ENCODE data around the gene MBNL1.

MBNL1 gene

GRCh38 chr3:152319831-152320617 lies 51.3 kb downstream of the MBNL1 start:
- no peak overlapping the region for H3K27ac ChIP-seq (ENCODE audit: extremely low read depth, low read depth, low read length)
- no peak overlapping the region for H3K4me3 ChIP-seq (ENCODE audit: low read depth, low read length)
- ChIA-PET CTCF (interaction anchor here (0.6 kb wide), 1 partner anchor 89 kb away, joined by 3 read pairs; no protein-coding TSS in a partner anchor), POLR2A (no interaction called here)
- no peaks in the 10 kb centered on the region for H3K36me3 ChIP-seq (ENCODE audit: control insufficient read depth in 2 of 2, insufficient read depth in 1 of 2, low read length in 2 of 2)
- TF ChIP-seq MZF1 (tag by site-specific recombination; IDR thresholded peaks at IDR 0.05; ENCODE audit: borderline replicate concordance): peak; percentile 47; the same call in 1 of the 2 replicates
- peak; percentile 23; the same call in 1 of the 2 replicates for TF ChIP-seq ZEB2 (tag by site-specific recombination; IDR thresholded peaks at IDR 0.05)
- TF ChIP-seq, protein P1, sequence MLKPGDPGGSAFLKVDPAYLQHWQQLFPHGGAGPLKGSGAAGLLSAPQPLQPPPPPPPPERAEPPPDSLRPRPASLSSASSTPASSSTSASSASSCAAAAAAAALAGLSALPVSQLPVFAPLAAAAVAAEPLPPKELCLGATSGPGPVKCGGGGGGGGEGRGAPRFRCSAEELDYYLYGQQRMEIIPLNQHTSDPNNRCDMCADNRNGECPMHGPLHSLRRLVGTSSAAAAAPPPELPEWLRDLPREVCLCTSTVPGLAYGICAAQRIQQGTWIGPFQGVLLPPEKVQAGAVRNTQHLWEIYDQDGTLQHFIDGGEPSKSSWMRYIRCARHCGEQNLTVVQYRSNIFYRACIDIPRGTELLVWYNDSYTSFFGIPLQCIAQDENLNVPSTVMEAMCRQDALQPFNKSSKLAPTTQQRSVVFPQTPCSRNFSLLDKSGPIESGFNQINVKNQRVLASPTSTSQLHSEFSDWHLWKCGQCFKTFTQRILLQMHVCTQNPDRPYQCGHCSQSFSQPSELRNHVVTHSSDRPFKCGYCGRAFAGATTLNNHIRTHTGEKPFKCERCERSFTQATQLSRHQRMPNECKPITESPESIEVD (tag by site-specific recombination; IDR thresholded peaks at IDR 0.05): peak; percentile 30; the same call in 1 of the 2 replicates
- TF ChIP-seq OSR2 (tag by site-specific recombination; IDR thresholded peaks at IDR 0.05): no peak
- TF ChIP-seq PRDM2 (tag by site-specific recombination; IDR thresholded peaks at IDR 0.05; ENCODE audit: borderline replicate concordance): no peak
- TF ChIP-seq, protein P2, sequence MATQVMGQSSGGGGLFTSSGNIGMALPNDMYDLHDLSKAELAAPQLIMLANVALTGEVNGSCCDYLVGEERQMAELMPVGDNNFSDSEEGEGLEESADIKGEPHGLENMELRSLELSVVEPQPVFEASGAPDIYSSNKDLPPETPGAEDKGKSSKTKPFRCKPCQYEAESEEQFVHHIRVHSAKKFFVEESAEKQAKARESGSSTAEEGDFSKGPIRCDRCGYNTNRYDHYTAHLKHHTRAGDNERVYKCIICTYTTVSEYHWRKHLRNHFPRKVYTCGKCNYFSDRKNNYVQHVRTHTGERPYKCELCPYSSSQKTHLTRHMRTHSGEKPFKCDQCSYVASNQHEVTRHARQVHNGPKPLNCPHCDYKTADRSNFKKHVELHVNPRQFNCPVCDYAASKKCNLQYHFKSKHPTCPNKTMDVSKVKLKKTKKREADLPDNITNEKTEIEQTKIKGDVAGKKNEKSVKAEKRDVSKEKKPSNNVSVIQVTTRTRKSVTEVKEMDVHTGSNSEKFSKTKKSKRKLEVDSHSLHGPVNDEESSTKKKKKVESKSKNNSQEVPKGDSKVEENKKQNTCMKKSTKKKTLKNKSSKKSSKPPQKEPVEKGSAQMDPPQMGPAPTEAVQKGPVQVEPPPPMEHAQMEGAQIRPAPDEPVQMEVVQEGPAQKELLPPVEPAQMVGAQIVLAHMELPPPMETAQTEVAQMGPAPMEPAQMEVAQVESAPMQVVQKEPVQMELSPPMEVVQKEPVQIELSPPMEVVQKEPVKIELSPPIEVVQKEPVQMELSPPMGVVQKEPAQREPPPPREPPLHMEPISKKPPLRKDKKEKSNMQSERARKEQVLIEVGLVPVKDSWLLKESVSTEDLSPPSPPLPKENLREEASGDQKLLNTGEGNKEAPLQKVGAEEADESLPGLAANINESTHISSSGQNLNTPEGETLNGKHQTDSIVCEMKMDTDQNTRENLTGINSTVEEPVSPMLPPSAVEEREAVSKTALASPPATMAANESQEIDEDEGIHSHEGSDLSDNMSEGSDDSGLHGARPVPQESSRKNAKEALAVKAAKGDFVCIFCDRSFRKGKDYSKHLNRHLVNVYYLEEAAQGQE (tag by site-specific recombination; IDR thresholded peaks at IDR 0.05): peak; percentile 69
- TF ChIP-seq ZNF660 (tag by site-specific recombination; IDR thresholded peaks at IDR 0.05): peak; percentile 79
- H3K4me1 ChIP-seq (ENCODE audit: control insufficient read depth, insufficient read depth, low read length): 0 out of 2 replicates have a peak, but pooled peaks cover 3% of the 10 kb centered on the region
- H3K9me3 ChIP-seq (ENCODE audit: control insufficient read depth, insufficient read depth, low read depth, low read length): no peaks in the 10 kb centered on the region

DNA sequence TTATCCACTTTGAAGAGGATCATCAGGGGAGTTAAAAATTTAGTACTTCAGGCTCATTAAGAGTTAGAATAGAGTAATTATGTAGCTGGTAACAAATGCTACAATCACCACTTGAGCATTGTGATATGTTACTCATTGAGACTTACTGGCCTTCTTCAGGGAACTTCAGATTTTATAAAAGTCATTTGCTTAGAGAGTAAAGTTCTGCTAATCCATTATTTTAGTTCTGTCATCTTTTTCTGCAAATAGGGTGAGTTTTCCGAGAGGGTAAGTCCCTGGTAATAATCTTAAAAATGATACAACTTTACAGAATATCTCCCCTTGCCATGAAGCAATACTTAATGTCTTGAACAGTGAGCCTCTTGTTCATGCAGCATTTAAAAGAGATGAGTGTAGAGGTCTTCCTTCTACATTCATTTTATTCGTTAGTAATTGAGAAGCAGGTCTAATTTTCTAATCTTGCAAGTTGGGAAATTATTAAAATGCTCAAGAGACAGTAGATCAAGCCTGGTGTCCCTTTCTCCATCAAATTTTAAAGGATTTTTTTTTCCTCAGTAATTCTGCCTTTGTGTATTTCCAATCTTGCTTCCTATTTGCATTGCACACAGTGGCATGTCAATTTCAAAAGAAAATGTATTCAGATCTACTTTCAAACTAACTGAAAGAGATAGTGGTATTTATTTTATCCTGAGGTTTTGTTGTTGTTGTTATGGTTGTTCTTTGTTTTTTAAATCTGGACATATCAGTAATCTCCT lies 52.6 kb downstream of the MBNL1 start:
- Histone ChIP-seq H3K4me3 (ENCODE audit: low read depth, low read length) (no peak overlapping the region), H3K27ac (ENCODE audit: extremely low read depth, low read depth, low read length) (no peak overlapping the region), H3K36me3 (ENCODE audit: control insufficient read depth in 2 of 2, insufficient read depth in 1 of 2, low read length in 2 of 2) (no peaks in the 10 kb centered on the region), H3K9me3 (ENCODE audit: control insufficient read depth, insufficient read depth, low read depth, low read length) (no peaks in the 10 kb centered on the region), H3K4me1 (ENCODE audit: control insufficient read depth, insufficient read depth, low read length) (0 out of 2 replicates have a peak, but pooled peaks cover 3% of the 10 kb centered on the region)
- ChIA-PET CTCF (interaction anchor here (0.6 kb wide), 1 partner anchor 91 kb away, joined by 3 read pairs; no protein-coding TSS in a partner anchor), POLR2A (no interaction called here)
- no peak for TF ChIP-seq ZNF37A (tag by site-specific recombination; IDR thresholded peaks at IDR 0.05)
- TF ChIP-seq, protein P3, sequence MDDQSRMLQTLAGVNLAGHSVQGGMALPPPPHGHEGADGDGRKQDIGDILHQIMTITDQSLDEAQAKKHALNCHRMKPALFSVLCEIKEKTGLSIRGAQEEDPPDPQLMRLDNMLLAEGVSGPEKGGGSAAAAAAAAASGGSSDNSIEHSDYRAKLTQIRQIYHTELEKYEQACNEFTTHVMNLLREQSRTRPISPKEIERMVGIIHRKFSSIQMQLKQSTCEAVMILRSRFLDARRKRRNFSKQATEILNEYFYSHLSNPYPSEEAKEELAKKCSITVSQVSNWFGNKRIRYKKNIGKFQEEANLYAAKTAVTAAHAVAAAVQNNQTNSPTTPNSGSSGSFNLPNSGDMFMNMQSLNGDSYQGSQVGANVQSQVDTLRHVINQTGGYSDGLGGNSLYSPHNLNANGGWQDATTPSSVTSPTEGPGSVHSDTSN (CRISPR knock-in tag; IDR thresholded peaks at IDR 0.05): no peak
- no peak for TF ChIP-seq ZSCAN23 (tag by site-specific recombination; IDR thresholded peaks at IDR 0.05)
- TF ChIP-seq ZNF664 (tag by site-specific recombination; IDR thresholded peaks at IDR 0.05): no peak
- no peak for TF ChIP-seq PATZ1 (tag by site-specific recombination; IDR thresholded peaks at IDR 0.05)
- TF ChIP-seq ZNF24 (tag by site-specific recombination; IDR thresholded peaks at IDR 0.05): no peak
- TF ChIP-seq GLI4 (tag by site-specific recombination; IDR thresholded peaks at IDR 0.05): no peak
- no peak for TF ChIP-seq ZNF239 (tag by site-specific recombination; IDR thresholded peaks at IDR 0.05)
- TF ChIP-seq ZNF514 (tag by site-specific recombination; IDR thresholded peaks at IDR 0.05): no peak

Data from HEK293 (cell line).